ENCODE measurements around the gene ANGPTL4.
"Not testable (repeated sequence)": the region's sequence is repeated elsewhere in the genome, so short reads cannot be mapped to it uniquely, and the experiment has no call there.

The ANGPTL4 gene, protein sequence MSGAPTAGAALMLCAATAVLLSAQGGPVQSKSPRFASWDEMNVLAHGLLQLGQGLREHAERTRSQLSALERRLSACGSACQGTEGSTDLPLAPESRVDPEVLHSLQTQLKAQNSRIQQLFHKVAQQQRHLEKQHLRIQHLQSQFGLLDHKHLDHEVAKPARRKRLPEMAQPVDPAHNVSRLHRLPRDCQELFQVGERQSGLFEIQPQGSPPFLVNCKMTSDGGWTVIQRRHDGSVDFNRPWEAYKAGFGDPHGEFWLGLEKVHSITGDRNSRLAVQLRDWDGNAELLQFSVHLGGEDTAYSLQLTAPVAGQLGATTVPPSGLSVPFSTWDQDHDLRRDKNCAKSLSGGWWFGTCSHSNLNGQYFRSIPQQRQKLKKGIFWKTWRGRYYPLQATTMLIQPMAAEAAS

GRCh38 chr19:8363803-8364771 is at the start of gene ANGPTL4:
ANGPTL4 (plus strand) TSS chr19:8364155; CDS start chr19:8364322, 167 bp downstream.
- no peak for DNase-seq

- not testable (repeated sequence) for DNase-seq
These were observed 48.8 kb upstream of the ANGPTL4 start for GRCh38 chr19:8314981-8315640.

- no peak for DNase-seq
These were observed 47.4 kb upstream of the ANGPTL4 start for GRCh38 chr19:8316351-8317125.

DNA sequence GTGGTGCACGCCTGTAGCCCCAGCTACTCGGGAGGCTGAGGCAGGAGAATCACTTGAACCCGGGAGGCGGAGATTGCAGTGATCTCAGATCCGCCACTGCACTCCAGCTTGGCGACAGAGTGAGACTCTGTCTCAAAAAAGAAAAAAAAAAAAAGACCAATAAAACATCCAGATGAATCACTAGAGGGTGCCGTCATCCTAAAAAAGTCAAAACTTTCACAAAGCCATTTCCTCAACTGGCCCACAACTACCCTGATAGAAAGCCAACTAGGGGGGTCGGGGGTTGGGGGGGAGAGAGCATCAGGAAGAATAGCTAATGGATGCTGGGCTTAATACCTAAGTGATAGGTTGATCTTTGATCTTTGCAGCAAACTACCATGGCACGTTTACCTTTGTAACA is 45.1 kb upstream of the ANGPTL4 start:
- DNase-seq, result not testable (repeated sequence)

- DNase-seq, result no peak
These were observed 44.0 kb upstream of the ANGPTL4 start for GRCh38 chr19:8319807-8320520.

GRCh38 chr19:8320564-8321066 is 43.3 kb upstream of the ANGPTL4 start:
- DNase-seq, result no peak

DNA sequence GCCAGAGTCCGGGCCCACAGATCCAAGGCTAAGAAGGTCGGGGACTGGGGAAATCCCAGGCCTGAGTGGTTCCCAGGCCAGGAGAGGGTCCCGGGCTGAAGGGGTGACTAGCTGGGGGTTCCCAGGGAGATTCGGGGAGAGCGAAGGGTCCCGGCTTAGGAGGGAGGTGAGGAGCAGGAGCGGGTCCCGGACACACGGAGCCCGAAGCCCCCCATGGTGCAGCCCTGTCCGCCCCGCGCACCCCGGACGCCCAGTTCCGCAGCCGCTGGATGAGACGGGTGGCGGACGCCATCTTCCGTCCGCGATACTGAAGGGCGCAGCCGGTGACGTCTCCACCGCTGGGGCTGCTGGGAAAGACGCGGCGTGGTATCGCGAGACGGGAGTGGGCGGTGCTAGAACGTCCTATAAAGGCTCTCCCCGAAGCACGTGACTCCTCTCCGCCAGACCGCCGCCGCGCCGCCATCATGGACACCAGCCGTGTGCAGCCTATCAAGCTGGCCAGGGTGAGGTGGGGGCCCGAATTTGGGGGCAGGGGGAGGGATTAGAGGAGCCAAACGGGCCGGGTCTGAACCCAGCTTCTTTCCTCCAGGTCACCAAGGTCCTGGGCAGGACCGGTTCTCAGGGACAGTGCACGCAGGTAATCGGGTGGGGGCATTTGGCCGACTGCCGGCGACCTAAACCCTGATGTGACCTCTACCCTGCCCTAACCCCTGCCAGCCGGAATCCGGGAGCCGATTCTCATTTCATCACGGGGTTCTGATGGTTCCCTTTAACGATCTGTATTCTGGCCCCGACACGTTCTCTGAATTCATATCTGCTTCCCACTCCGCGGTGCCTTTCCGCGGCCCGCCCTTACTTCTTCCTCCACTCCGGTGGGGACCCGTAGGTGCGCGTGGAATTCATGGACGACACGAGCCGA is 42.6 kb upstream of the ANGPTL4 start, which contains the start of the genes NDUFA7 and RPS28:
Gene NDUFA7, minus strand, starts transcription at position 309 of the 919 bp plus-strand sequence. Its CDS starts 17 bp downstream, at position 292.
Gene RPS28, plus strand, starts transcription at position 430 of the 919 bp plus-strand sequence. Its CDS starts 35 bp downstream, at position 465.
- peak; percentile 97 for DNase-seq

DNA sequence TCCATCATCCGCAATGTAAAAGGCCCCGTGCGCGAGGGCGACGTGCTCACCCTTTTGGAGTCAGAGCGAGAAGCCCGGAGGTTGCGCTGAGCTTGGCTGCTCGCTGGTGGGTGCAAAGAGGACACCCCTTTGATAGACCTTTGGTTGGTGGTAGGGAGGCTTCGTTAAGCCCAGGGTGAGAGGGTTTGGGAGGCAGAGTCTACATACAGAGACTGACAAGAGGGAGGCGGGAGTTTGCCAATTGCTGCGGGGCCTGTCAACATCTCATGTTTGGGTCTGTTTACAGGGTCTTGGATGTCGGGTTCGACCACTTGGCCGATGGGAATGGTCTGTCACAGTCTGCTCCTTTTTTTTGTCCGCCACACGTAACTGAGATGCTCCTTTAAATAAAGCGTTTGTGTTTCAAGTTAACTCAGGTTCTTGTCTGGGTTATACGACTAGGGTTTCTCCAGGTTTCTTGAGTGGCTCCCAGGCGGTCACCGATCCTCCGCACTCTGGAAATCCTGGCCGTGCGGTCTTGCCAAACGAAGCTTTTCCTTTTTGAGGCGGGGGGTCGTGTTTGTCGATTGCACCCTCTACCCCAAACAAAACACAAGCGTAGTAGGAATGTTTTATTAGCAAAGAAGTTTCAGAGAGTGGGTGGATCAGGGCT is 41.8 kb upstream of the ANGPTL4 start:
- no peak for DNase-seq

GRCh38 chr19:8322638-8322997 is 41.3 kb upstream of the ANGPTL4 start:
- no peak for DNase-seq

DNA sequence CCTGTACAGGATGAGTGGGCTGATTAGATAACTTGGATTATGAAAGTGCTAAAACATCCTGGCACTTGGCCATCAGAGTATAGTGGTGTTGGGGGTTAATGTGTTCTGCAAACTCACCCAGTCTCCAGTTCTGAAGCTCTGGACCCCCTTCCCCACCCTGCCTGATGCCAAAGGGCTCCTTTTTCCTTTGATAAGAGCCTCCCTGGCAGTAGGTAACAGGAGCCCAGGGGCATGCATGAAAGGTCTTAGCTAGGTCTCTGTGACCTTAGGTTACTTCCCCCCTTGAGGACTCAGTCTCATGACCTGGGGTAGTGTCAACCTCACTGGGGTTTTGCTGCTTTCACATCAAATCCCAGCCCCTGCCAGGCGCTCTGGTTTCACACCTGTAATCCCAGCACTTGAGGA is 40.2 kb upstream of the ANGPTL4 start:
- DNase-seq, result no peak

DNA sequence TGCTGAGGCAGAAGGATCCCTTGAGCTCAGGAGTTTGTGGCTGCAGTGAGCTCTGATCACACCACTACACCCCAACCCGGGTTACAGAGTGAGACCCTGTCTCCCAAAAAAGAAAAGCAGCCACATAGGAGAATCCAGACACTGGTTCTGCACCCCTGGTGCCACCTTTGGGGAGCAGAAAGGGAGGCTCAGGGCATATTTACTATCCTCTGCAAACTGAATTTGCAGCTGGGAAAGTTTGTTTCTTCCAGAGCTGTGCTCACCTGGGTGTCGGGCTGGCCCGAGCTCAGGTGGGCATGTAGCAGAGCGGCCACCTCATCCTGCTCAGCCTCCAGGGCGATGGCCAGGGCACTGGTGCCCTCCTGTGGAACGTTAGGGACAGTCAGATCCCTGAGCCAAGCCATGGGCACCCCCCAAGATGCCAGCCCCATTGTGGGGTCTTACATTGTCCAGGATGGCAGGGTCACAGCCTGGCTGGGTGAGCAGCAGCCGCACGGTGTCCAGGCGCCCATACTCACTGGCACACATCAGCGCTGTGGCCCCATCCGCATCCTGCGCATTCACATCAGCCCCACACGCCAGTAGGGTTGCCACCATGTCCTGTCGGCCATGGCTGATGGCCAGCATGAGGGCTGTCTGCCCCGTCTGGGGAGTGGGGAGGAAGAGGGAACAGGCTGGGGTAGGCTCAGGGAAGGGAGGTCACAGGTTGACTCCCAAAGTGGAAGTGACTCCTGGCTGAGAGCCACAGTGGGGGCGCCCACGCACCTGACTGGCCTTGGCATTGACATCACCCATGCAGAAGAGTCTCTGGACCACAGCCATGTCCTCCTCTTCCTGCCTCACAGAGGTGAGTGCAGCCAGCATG is 39.5 kb upstream of the ANGPTL4 start:
- DNase-seq, result no peak

- no peak for DNase-seq
These were observed 38.5 kb upstream of the ANGPTL4 start for GRCh38 chr19:8325454-8325853.

- no peak for DNase-seq
These were observed 34.0 kb upstream of the ANGPTL4 start for GRCh38 chr19:8329996-8330395.

DNA sequence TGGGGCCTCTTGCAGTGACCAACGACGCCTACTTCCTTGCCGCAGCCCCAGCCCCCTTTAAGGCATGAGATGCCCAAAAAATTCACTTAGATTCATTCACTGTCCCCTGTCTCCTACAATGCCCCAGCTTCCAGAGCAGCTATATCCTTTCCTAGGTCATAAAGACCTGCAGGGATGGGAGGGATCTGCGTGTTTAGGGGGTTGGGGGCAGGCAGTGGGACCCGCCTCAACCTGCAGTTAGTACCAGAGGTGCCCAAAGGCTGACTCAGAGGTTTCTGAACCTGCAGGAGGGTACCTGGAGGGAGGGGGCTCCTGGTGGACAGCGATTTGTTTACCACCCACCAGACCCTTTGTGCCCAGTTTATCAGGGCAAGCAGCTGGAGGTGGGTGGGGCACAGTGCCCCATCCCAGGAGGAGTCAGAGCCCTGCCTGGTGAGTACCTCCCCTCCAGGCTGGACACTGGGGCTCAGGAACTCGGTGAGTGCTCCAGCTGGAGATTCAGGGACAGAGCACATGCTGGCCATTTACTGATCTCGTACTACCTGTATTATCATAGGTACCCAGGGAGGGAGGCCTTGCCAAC is 32.6 kb upstream of the ANGPTL4 start:
- DNase-seq, result no peak

DNA sequence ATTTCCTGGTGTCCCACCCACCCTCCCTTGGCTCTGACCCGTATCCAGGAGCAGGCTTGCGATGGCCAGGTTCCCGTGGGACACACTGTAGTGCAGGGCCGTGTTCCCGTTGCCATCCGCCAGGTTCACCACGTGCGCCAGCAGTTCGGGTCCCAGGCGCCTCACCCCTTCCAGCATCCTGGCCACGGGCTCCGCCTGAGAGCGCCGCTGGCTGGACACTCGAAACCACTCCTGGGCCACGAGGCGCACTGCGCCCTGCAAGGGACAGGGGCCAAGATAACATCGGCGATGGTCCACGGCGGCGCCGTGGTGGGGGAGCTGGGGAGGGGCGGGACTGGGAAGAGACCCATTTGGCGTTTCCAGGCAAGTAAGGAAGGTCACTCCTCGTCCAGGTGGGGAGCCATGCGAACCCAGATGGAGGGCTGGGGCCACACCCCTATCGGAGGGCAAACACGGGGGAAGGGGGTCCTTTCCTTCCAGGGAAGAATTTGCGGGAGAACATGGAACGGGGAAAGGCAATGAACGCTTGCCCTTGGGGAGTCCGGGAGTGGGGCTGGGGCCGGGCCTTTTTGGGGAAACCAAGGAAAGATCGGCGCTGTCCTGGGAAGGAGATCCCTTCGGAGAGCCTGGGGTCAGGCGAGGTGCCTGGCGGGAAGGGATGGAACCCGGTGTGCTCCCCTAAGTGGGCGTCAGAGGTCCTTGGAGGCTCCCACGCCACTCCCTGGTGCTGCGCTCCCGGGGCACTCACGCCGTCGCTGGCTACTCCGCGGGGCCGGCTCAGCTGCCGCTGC is 30.8 kb upstream of the ANGPTL4 start:
- DNase-seq, result no peak

DNA sequence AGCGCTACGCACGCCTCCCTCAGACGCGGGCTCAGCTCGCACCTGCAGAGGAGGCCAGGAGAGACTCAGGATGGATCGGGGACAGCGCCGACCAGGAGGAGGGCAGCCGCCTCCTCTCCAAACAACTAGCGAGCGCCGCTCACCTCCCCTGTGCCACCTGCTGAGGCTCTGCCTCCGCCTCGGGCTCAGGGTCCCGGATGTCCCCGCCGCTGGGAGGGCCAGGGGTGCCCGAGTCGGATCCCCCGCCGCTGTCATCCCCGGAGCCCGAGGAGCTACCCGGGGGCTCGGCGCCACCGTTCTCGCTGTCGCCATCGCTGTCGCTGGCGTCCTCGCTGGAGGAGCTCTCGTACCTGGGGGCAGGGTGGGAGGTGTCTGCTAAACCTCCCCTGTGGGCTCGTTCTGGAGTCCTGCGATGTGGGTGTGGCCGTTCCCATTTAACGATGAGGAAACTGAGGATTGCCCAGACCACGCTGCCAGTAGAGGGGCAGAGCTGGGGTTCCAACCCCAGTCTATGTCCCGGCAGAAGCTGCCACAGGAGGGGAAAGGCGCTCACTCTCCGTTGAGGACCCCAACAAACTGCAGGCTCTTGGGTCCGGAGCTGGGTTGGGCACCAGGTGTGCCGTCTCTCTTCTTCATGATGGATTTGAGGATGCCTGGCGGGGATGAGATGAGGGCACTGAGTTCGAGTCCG is 30.0 kb upstream of the ANGPTL4 start:
- DNase-seq, result no peak

All from NCI-H1092 (cell line).